Neuronal stem cell (in vitro differentiated cells): ENCODE data around the gene UCK2.
A peak's percentile ranks its signal among the peaks of the same experiment; 100 is the strongest.

Experiments used
- DNase-seq: peaks from one replicate; pipeline ENCODE4 v3.0.0-alpha.2; 2013; ENCODE audit warnings: low spot score
- H2AFZ ChIP-seq: one replicate; pipeline ENCODE4 v1.6.1; 2013; ENCODE audit warnings: mild to moderate bottlenecking, low read length, inconsistent platforms
- H2AK5ac ChIP-seq: 2 replicates; pipeline ENCODE4 v1.6.1; 2013; ENCODE audit warnings: low read depth, mild to moderate bottlenecking, inconsistent platforms, low read length, moderate library complexity, mixed read lengths
- H2BK120ac ChIP-seq: 2 replicates; pipeline ENCODE4 v1.6.1; 2013; ENCODE audit warnings: low read depth, mild to moderate bottlenecking, inconsistent platforms, low read length, moderate library complexity, mixed read lengths
- H2BK12ac ChIP-seq: one replicate; pipeline ENCODE4 v1.6.1; 2013; ENCODE audit warnings: low read length, inconsistent platforms
- H2BK15ac ChIP-seq: 2 replicates; pipeline ENCODE4 v1.6.1; 2013; ENCODE audit warnings: mild to moderate bottlenecking, low read length, inconsistent platforms, mixed read lengths
- H2BK5ac ChIP-seq: one replicate; pipeline ENCODE4 v1.6.1; 2013; ENCODE audit warnings: inconsistent platforms, mild to moderate bottlenecking, low read length, moderate library complexity
- H3K14ac ChIP-seq: one replicate; pipeline ENCODE4 v1.6.1; 2013; ENCODE audit warnings: low read length, inconsistent platforms
- H3K18ac ChIP-seq: 2 replicates; pipeline ENCODE4 v1.6.1; 2013; ENCODE audit warnings: low read length, inconsistent platforms
- H3K23ac ChIP-seq: 2 replicates; pipeline ENCODE4 v1.6.1; 2013; ENCODE audit warnings: low read depth, mild to moderate bottlenecking, mixed read lengths, low read length, inconsistent platforms; ENCODE audit not compliant: poor library complexity
- H3K27ac ChIP-seq: replicated peaks from 3 replicates; pipeline ENCODE4 v1.5.1; 2013; ENCODE audit warnings: low read length, inconsistent platforms
- H3K27me3 ChIP-seq, 3 experiments: 2 replicates each; pipeline ENCODE4 v1.6.1; 2013; ENCODE audit warnings: low read length in 3 of 3, mild to moderate bottlenecking in 2 of 3, inconsistent platforms in 1 of 3, low read depth in 1 of 3, mixed read lengths in 1 of 3, moderate library complexity in 1 of 3; ENCODE audit not compliant: control insufficient read depth in 3 of 3, insufficient read depth in 3 of 3
- H3K36me3 ChIP-seq, 2 donors: replicated peaks in 1 of 2; 2 replicates each; pipeline ENCODE4 v1.6.1; 2013; ENCODE audit warnings: low read length in 2 of 2; ENCODE audit not compliant: control insufficient read depth in 2 of 2, insufficient read depth in 2 of 2
- H3K4ac ChIP-seq: 2 replicates; pipeline ENCODE4 v1.6.1; 2013; ENCODE audit warnings: inconsistent platforms, mild to moderate bottlenecking, low read length, moderate library complexity
- H3K4me1 ChIP-seq, 2 donors: 1 replicate in 1 of 2; 2 replicates in 1 of 2; pipeline ENCODE4 v1.6.1; 2013; ENCODE audit warnings: low read length in 2 of 2, low read depth in 1 of 2; ENCODE audit not compliant: control insufficient read depth in 2 of 2, insufficient read depth in 1 of 2
- H3K4me2 ChIP-seq: one replicate; pipeline ENCODE4 v1.6.1; 2013; ENCODE audit warnings: mild to moderate bottlenecking, low read length, inconsistent platforms; ENCODE audit not compliant: insufficient read depth, poor library complexity, severe bottlenecking
- H3K4me3 ChIP-seq, 2 donors: 2 replicates each; pipeline ENCODE4 v1.5.1; 2013; ENCODE audit warnings: low read length in 2 of 2, mild to moderate bottlenecking in 2 of 2, inconsistent platforms in 1 of 2, moderate library complexity in 1 of 2
- H3K79me1 ChIP-seq: one replicate; pipeline ENCODE4 v1.6.1; 2013; ENCODE audit warnings: low read depth, mild to moderate bottlenecking, inconsistent platforms, low read length, moderate library complexity
- H3K9ac ChIP-seq: one replicate; pipeline ENCODE4 v1.6.1; 2013; ENCODE audit warnings: mild to moderate bottlenecking, low read depth, low read length, inconsistent platforms; ENCODE audit not compliant: poor library complexity
- H3K9me3 ChIP-seq, 2 donors: replicated peaks in 1 of 2; 2 replicates each; pipeline versions ENCODE3 to v1.6.1; 2013; ENCODE audit warnings: low read length in 2 of 2, mild to moderate bottlenecking in 2 of 2, inconsistent platforms in 1 of 2, low read depth in 1 of 2, mixed read lengths in 1 of 2, moderate library complexity in 1 of 2; ENCODE audit not compliant: control insufficient read depth in 2 of 2, insufficient read depth in 1 of 2
- H4K8ac ChIP-seq: one replicate; pipeline ENCODE4 v1.6.1; 2013; ENCODE audit warnings: low read depth, mild to moderate bottlenecking, inconsistent platforms, low read length, moderate library complexity
- H4K91ac ChIP-seq: one replicate; pipeline ENCODE4 v1.6.1; 2013; ENCODE audit warnings: low read length, low read depth, mild to moderate bottlenecking, inconsistent platforms; ENCODE audit not compliant: poor library complexity
- WGBS, 2 donors: extraction: QIAGEN DNeasy Blood & Tissue Kit; methylation state at CpG; one replicate each; pipeline ENCODE4 v1.1.7; 2013; ENCODE audit warnings: missing lambda C conversion rate in 2 of 2, mixed read lengths in 1 of 2; ENCODE audit not compliant: insufficient read length in 2 of 2, insufficient replicate concordance in 1 of 2; ENCODE audit errors: extremely low coverage in 2 of 2; 5-methylcytosine and 5-hydroxymethylcytosine counted together

The UCK2 gene

DNA sequence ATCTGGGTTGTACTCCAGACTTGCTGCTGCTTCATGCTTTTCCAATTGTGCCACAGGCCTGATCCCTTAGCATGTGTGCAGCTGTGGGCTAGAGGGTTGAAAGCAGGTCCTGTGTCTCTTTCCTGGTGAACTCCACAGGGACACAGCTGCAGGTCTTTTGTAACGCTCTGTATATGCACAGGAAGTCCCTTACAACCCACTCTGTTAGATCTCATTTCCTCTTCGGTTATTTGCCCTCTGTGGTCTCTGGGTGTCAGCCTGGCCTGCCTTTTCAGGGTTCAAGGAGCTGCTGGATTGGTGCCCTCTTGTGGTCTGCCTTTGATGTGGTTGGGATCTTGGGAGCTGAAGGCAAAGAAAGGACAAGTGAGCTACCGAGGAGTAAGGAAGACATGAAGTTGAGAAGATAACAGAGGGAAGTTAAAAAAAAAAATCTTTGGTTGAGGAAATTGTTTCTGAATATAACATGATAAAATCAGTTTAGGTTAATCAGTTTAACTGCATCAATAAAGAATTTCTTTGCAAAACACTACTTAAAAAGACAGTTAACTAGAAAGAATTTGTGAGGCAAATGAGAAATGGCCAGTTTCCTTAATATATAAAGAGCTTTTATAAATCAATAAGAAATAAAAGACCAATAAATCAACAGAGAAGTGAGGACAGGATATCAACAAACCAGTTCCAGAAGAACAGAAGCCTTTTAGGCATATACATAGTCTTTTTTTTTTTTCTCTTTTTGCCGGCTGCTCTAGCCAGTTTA is 44.1 kb downstream of the UCK2 start:
- Histone ChIP-seq H3K14ac (no peak overlapping the region), H2BK12ac (no peak overlapping the region), H3K4ac (no peak overlapping the region), H3K36me3 (peaks cover 0 to 10% of the 10 kb centered on the region in 2 donors), H3K9ac (no peak overlapping the region), H3K9me3 (peaks cover 2 to 12% of the 10 kb centered on the region in 2 donors), H3K27me3 (no peaks in the 10 kb centered on the region), H2AFZ (peak overlapping the region; percentile 55), H3K23ac (no peak overlapping the region), H3K4me1 (peaks cover 0 to 4% of the 10 kb centered on the region in 2 donors), H3K4me2 (no peak overlapping the region), H4K91ac (no peak overlapping the region), H3K18ac (no peak overlapping the region), H2AK5ac (no peak overlapping the region), H3K4me3 (no peak overlapping the region), H2BK120ac (no peak overlapping the region), H4K8ac (no peak overlapping the region), H2BK5ac (no peak overlapping the region), H3K27ac (no peak overlapping the region), H2BK15ac (no peak overlapping the region), H3K79me1 (no peaks in the 10 kb centered on the region)
- no CpG with 5 or more reads among the region's 4 CpGs for WGBS, 2 donors
- no peak for DNase-seq

DNA sequence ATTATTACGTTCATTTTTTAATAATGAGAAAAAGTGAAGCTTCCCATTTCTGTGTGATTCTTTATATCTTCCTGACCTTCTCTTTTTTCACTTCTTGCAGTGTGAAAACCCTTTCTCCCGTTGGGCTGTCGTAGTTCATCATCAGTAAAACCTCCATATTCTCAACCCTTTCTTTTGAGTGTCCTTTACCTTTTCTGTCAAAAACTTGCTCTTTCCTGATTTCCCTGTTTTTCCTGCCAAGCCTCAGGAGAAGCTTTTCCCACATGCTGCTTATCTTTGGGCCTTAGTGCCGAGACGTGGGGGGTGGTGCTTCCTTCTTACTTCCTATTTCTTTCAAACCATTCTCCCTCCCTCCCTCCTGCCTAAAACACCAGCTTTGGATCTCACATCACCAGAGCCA is 46.1 kb downstream of the UCK2 start:
- no CpG with 5 or more reads among the region's 5 CpGs for WGBS, 2 donors
- Histone ChIP-seq H3K4me2 (no peak overlapping the region), H2BK12ac (no peak overlapping the region), H2BK5ac (no peak overlapping the region), H3K4me1 (peaks cover 0 to 4% of the 10 kb centered on the region in 2 donors), H4K8ac (no peak overlapping the region), H2AFZ (no peak overlapping the region), H3K27ac (no peak overlapping the region), H2BK120ac (no peak overlapping the region), H3K9ac (no peak overlapping the region), H3K36me3 (peaks cover 0 to 7% of the 10 kb centered on the region in 2 donors), H4K91ac (no peak overlapping the region), H3K23ac (no peak overlapping the region), H3K9me3 (peaks cover 3 to 24% of the 10 kb centered on the region in 2 donors), H2AK5ac (no peak overlapping the region), H3K27me3 (no peaks in the 10 kb centered on the region), H2BK15ac (no peak overlapping the region), H3K79me1 (no peaks in the 10 kb centered on the region), H3K4me3 (no peak overlapping the region), H3K4ac (no peak overlapping the region), H3K18ac (no peak overlapping the region), H3K14ac (no peak overlapping the region)
- no peak for DNase-seq

DNA sequence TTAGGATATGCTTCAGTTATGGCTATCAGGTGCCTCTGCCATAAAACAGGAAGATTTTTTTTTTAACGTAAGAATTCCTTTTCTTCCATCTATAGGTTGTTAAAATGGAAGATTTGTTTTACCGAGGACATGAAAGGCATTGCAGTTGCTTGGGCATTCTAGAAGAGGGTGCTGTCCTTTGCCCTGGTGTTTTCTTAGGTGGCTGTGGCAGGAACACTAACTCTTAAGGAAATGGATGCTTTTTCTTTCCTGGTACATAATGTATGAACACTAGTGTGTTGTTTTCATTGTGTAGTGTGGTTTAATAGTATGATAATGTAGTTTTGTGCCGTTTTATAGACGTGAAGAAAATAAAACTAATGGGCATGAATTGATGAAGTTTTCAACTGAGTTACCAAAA is 47.2 kb downstream of the UCK2 start:
- no peak for DNase-seq
- no peak overlapping the region for H3K4me3 ChIP-seq
- peaks cover 3 to 29% of the 10 kb centered on the region in 2 donors for H3K9me3 ChIP-seq
- no peak overlapping the region for H4K8ac ChIP-seq
- no peak overlapping the region for H3K14ac ChIP-seq
- peaks cover 0 to 11% of the 10 kb centered on the region in 2 donors for H3K36me3 ChIP-seq
- no peak overlapping the region for H3K9ac ChIP-seq
- no peak overlapping the region for H3K4me2 ChIP-seq
- H3K18ac ChIP-seq = no peak overlapping the region
- no peak overlapping the region for H3K27ac ChIP-seq
- no peak overlapping the region for H2AK5ac ChIP-seq
- WGBS, 2 donors = 100% methylated on average over 2 of the region's 4 CpGs; no CpG with 5 or more reads in 1 of the 2 donors
- H3K4ac ChIP-seq = no peak overlapping the region
- no peak overlapping the region for H2BK12ac ChIP-seq
- H3K23ac ChIP-seq = no peak overlapping the region
- H4K91ac ChIP-seq = no peak overlapping the region
- H2BK5ac ChIP-seq = no peak overlapping the region
- H2BK120ac ChIP-seq = no peak overlapping the region
- H3K79me1 ChIP-seq = no peaks in the 10 kb centered on the region
- no peak overlapping the region for H2BK15ac ChIP-seq
- no peak overlapping the region for H2AFZ ChIP-seq
- peaks cover 0 to 4% of the 10 kb centered on the region in 2 donors for H3K4me1 ChIP-seq
- H3K27me3 ChIP-seq = no peaks in the 10 kb centered on the region

DNA sequence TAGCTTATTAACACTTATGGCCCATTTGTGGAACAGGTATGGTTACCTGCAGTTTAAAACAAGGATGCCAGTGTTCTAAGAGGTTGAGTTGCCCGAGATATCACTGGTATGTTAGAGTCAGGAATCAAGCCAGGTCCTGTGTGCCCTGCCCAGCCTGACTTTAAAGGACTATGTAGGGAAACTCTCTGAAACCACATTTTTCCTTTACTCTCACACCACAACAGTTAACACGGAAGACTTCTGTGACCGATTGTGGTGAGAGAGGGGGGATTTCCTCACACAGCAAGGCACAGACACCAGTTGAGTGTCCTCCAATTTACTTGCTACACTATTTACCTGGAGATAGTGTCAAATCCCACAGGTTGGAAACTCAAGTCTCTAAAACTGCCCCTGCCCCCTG is 47.8 kb downstream of the UCK2 start:
- no peak overlapping the region for H3K4ac ChIP-seq
- H2AFZ ChIP-seq = no peak overlapping the region
- no peaks in the 10 kb centered on the region for H3K79me1 ChIP-seq
- no peak for DNase-seq
- no peak overlapping the region for H2AK5ac ChIP-seq
- H3K27me3 ChIP-seq = no peaks in the 10 kb centered on the region
- no peak overlapping the region for H2BK12ac ChIP-seq
- H3K4me1 ChIP-seq = peaks cover 0 to 4% of the 10 kb centered on the region in 2 donors
- no peak overlapping the region for H2BK15ac ChIP-seq
- H3K14ac ChIP-seq = no peak overlapping the region
- no peak overlapping the region for H3K27ac ChIP-seq
- no peak overlapping the region for H3K4me3 ChIP-seq
- no peak overlapping the region for H4K8ac ChIP-seq
- no peak overlapping the region for H3K23ac ChIP-seq
- H2BK120ac ChIP-seq = no peak overlapping the region
- no peak overlapping the region for H3K4me2 ChIP-seq
- no CpG with 5 or more reads among the region's 3 CpGs for WGBS, 2 donors
- no peak overlapping the region for H4K91ac ChIP-seq
- H3K9ac ChIP-seq = no peak overlapping the region
- H2BK5ac ChIP-seq = no peak overlapping the region
- no peak overlapping the region for H3K18ac ChIP-seq
- peaks cover 0 to 11% of the 10 kb centered on the region in 2 donors for H3K36me3 ChIP-seq
- H3K9me3 ChIP-seq = peaks cover 3 to 29% of the 10 kb centered on the region in 2 donors
